GM12891 (cell line): ENCODE results near the gene ENOX1.

Source experiments
- POLR2A ChIP-seq: IDR thresholded peaks from 2 replicates; pipeline ENCODE4 v1.6.1; 2011; ENCODE audit warnings: low read depth, low read length, control low read depth
- POLR2AphosphoS5 ChIP-seq: IDR thresholded peaks from 2 replicates; pipeline ENCODE4 v1.6.1; 2011; ENCODE audit warnings: low read depth, low read length, control low read depth

DNA sequence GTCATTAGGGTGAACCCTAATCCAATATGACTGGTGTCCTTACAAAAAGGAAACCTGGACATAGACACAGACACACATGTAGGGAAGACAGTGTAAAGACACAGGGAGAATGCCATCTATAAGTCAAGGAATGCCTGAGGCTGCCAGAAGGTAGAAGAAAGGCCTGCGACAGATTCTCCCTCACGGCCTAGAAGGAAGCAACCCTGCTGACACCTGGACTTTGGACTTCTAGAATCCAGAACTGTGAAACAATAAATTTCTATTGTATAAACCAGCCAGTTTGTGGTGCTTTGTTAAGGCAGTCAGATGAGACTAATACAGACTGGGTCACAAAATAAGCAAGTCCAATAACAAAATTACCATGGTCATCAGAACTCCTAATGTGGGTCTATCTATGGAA, 120.4 kb downstream of the ENOX1 start:
- TF ChIP-seq POLR2AphosphoS5 (no peak), POLR2A (no peak)
